ENCODE results near the gene EPC1.
"Not testable (repeated sequence)": the region's sequence is repeated elsewhere in the genome, so short reads cannot be mapped to it uniquely, and the experiment has no call there.

The EPC1 gene

GRCh38 chr10:32232378-32232777 is 114.6 kb downstream of the EPC1 start:
- no peak for ATAC-seq

GRCh38 chr10:32229788-32230187 is 117.2 kb downstream of the EPC1 start:
- not testable (repeated sequence) for ATAC-seq

- no peak for ATAC-seq
Measured at GRCh38 chr10:32229170-32229569, 117.8 kb downstream of the EPC1 start.

GRCh38 chr10:32227802-32228201 is 119.2 kb downstream of the EPC1 start:
- ATAC-seq: no peak

GRCh38 chr10:32226624-32227023 is 120.3 kb downstream of the EPC1 start:
- no peak for ATAC-seq

GRCh38 chr10:32225976-32226375 is 121.0 kb downstream of the EPC1 start:
- no peak for ATAC-seq

GRCh38 chr10:32222376-32222775 is 124.6 kb downstream of the EPC1 start:
- ATAC-seq: not testable (repeated sequence)

GRCh38 chr10:32219156-32219555 is 127.8 kb downstream of the EPC1 start:
- ATAC-seq: not testable (repeated sequence)

GRCh38 chr10:32218206-32219044 is 128.5 kb downstream of the EPC1 start:
- not testable (repeated sequence) for ATAC-seq

Data from activated CD4-positive, CD25-positive, alpha-beta regulatory T cell treated with anti-CD3 and anti-CD28 coated beads, Interleukin-2, amount 50 U/mL, for 24 hours (primary cell).